GM12892 (cell line): ENCODE results near the gene CCR5AS.

Experiments used
- POLR2A ChIP-seq: IDR thresholded peaks from 2 replicates; pipeline ENCODE4 v1.6.1; 2011; ENCODE audit warnings: low read depth, low read length, control low read depth
- POLR2AphosphoS5 ChIP-seq: IDR thresholded peaks from 2 replicates; pipeline ENCODE4 v1.6.1; 2011; ENCODE audit warnings: low read depth, low read length, control low read depth
- TAF1 ChIP-seq: IDR thresholded peaks from 2 replicates; pipeline ENCODE4 v1.6.1; 2011; ENCODE audit warnings: low read depth, mild to moderate bottlenecking, control low read depth, low read length, borderline replicate concordance

DNA sequence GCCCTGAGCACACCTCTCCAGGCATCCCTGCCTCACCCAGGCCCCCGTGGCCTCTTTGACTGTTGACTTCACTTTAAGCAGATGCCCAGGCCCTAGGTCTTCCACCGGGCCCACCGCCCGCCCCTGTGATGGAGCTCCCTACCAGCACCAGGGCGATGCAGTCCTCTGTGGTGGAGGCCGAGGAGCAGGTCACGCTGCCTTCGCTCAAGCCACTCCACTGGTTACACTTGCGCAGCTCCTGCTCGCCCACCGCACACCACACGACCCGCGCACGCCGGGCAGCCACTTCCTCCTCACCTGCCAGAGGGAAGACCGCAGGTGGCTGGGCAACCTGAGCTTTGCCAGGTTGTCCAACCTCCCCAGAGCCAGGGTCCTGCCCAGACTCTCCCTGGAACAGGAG, 41.9 kb upstream of the CCR5AS start:
- no peak for TF ChIP-seq POLR2A
- no peak for TF ChIP-seq TAF1
- no peak for TF ChIP-seq POLR2AphosphoS5
